Spleen (tissue), 11 donors: Measurements from ENCODE around the gene NDUFA11. TPM values are rescaled to one million over a fixed set of nuclear protein-coding genes. Genes with fewer than 3 reads are reported as not detected.

Experiments
- DNase-seq: peaks from one replicate; pipeline ENCODE4 v3.0.0-alpha.2; 2020
- H3K27ac ChIP-seq, 8 donors: fragments of 200-600 bp; sonication (generic) in 7 of 8; 1 replicate in 4 of 8; 2 replicates in 4 of 8; pipeline versions ENCODE4 v1.5.0 to v1.8.0; 2016 to 2021; ENCODE audit warnings: inconsistent platforms in 4 of 8, mild to moderate bottlenecking in 4 of 8, moderate library complexity in 1 of 8
- H3K27me3 ChIP-seq, 7 donors: fragments of 200-600 bp; sonication (generic) in 6 of 7; replicated peaks in 1 of 7; 1 replicate in 4 of 7; 2 replicates in 3 of 7; pipeline versions ENCODE4 v1.5.0 to v1.8.0; 2016 to 2021; ENCODE audit warnings: inconsistent platforms in 3 of 7, mild to moderate bottlenecking in 1 of 7
- H3K36me3 ChIP-seq, 6 donors: fragments of 200-600 bp; sonication (generic) in 5 of 6; 1 replicate in 4 of 6; 2 replicates in 2 of 6; pipeline versions ENCODE4 v1.5.0 to v1.8.0; 2016 to 2021; ENCODE audit warnings: inconsistent platforms in 2 of 6
- H3K4me1 ChIP-seq, 6 donors: fragments of 200-600 bp; sonication (generic) in 5 of 6; 1 replicate in 3 of 6; 2 replicates in 3 of 6; pipeline versions ENCODE4 v1.5.0 to v1.8.0; 2016 to 2021; ENCODE audit warnings: inconsistent platforms in 3 of 6
- H3K4me3 ChIP-seq, 8 donors: fragments of 200-600 bp; sonication (generic) in 7 of 8; 1 replicate in 4 of 8; 2 replicates in 4 of 8; pipeline versions ENCODE4 v1.5.0 to v1.8.0; 2016 to 2021; ENCODE audit warnings: inconsistent platforms in 4 of 8, mild to moderate bottlenecking in 4 of 8, moderate library complexity in 2 of 8
- H3K9me3 ChIP-seq, 8 donors: fragments of 200-600 bp; sonication (generic) in 7 of 8; 1 replicate in 4 of 8; 2 replicates in 4 of 8; pipeline versions ENCODE4 v1.5.0 to v1.8.0; 2016 to 2021; ENCODE audit warnings: inconsistent platforms in 4 of 8
- CTCF ChIP-seq, 11 experiments: fragments of 200-600 bp in 7 of 11; fragments of 450-650 bp in 4 of 11; sonication (generic) in 4 of 11; IDR thresholded peaks in 8 of 11; conservative IDR thresholded peaks in 3 of 11; 1 replicate in 7 of 11; 2 replicates in 4 of 11; pipeline versions ENCODE4 v1.4.0 to v1.8.0; 2016 to 2021; ENCODE audit warnings: antibody characterized with exemption in 11 of 11, inconsistent platforms in 4 of 11, mild to moderate bottlenecking in 1 of 11
- POLR2A ChIP-seq, 3 donors: fragments of 450-650 bp; IDR thresholded peaks; one replicate each; pipeline ENCODE4 v1.5.1; 2017; ENCODE audit warnings: antibody characterized with exemption in 3 of 3, mild to moderate bottlenecking in 1 of 3
- POLR2AphosphoS5 ChIP-seq, 3 donors: sonication (generic); formaldehyde crosslinking; IDR thresholded peaks; one replicate each; pipeline ENCODE4 v1.5.1; 2017; ENCODE audit warnings: antibody characterized with exemption in 3 of 3
- WGBS, 5 donors: extraction: QIAGEN DNeasy Blood & Tissue Kit in 3 of 5; methylation state at CpG; one replicate each; pipeline versions ENCODE4 v1.1.5 to v1.1.7; 2013 to 2018; 5-methylcytosine and 5-hydroxymethylcytosine counted together
- intact Hi-C: fragments of 100-400 bp; cut with DNase I; formaldehyde crosslinking; loops from one replicate; pipeline ENCODE4 v1.15.0; 2023; ENCODE audit warnings: low total_unique reads
- polyA plus RNA-seq, 3 donors: library from polyadenylated mRNA; stranded (reverse); fragments of 200-250 nt; gene quantifications; one replicate each; pipeline ENCODE4 v1.2.1, GENCODE V29; 2013
- total RNA-seq, 7 donors: library from RNA; depleted of rRNA in 3 of 7; stranded (reverse); fragments of >200 nt in 3 of 7; fragmentation: NEBNext Ultra II Directional in 4 of 7; extraction: Animal tissue kit (Norgen Biotek cat#: 25700) in 4 of 7; gene quantifications; one replicate each; pipeline versions ENCODE4 v1.1.0 to v1.2.1, GENCODE V29; 2016 to 2021
- donor health status: healthy with polysubstance abuse.
- donor health status: DM: no; HTN: no; CAD: no; lungs with moderate emphysema.
- donor health status: DM: no; HTN: no; CAD: no.
- donor health status: Bipolar disorder and iron deficiency.
- donor health status: healthy.
- donor health status: DM: no; HTN: no; CAD: no.
- donor health status: DM: yes; HTN: yes; CAD: no.

The NDUFA11 gene
- total and polyA plus RNA-seq, 10 donors = 83.8 to 377 (median 123) TPM

GRCh38 chr19:5908773-5909442 is 5.3 kb upstream of the NDUFA11 start:
- intact Hi-C loops = loop anchor here (10.0 kb wide), 1 partner anchor 56 kb away; no protein-coding TSS in a partner anchor
- no peaks in the 10 kb centered on the region for H3K9me3 ChIP-seq
- H3K27ac ChIP-seq = no peak overlapping the region
- H3K4me1 ChIP-seq = peaks cover 9 to 41% (median 15%) of the 10 kb centered on the region in 6 donors
- TF ChIP-seq POLR2AphosphoS5 (IDR thresholded peaks at IDR 0.05) = no peak
- no peak for TF ChIP-seq POLR2A (IDR thresholded peaks at IDR 0.05)
- TF ChIP-seq CTCF (IDR thresholded peaks at IDR 0.05 in 8 of 11, conservative IDR thresholded peaks at IDR 0.05 in 3 of 11) = no peak
- WGBS, 5 donors = 76 to 91% (median 84%) methylated on average over 4 to 14 of the region's 14 CpGs
- H3K36me3 ChIP-seq = peaks cover 0 to 50% (median 20%) of the 10 kb centered on the region in 6 donors
- no peaks in the 10 kb centered on the region for H3K27me3 ChIP-seq
- no peak overlapping the region for H3K4me3 ChIP-seq
- no peak for DNase-seq

GRCh38 chr19:5907241-5907640 is 3.7 kb upstream of the NDUFA11 start:
- DNase-seq = no peak
- no peaks in the 10 kb centered on the region for H3K9me3 ChIP-seq
- intact Hi-C loops = loop anchor here (10.0 kb wide), 1 partner anchor 58 kb away; no protein-coding TSS in a partner anchor
- H3K36me3 ChIP-seq = peaks cover 0 to 39% (median 20%) of the 10 kb centered on the region in 6 donors
- H3K27me3 ChIP-seq = no peaks in the 10 kb centered on the region
- 60 to 88% (median 69%) methylated on average over 4 to 5 of the region's 5 CpGs for WGBS, 5 donors
- TF ChIP-seq POLR2A (IDR thresholded peaks at IDR 0.05) = no peak
- TF ChIP-seq POLR2AphosphoS5 (IDR thresholded peaks at IDR 0.05) = no peak
- no peak for TF ChIP-seq CTCF (IDR thresholded peaks at IDR 0.05 in 8 of 11, conservative IDR thresholded peaks at IDR 0.05 in 3 of 11)
- H3K4me1 ChIP-seq = peaks cover 16 to 53% (median 24%) of the 10 kb centered on the region in 6 donors
- no peak overlapping the region for H3K27ac ChIP-seq
- no peak overlapping the region for H3K4me3 ChIP-seq

GRCh38 chr19:5905114-5905778 is 1.7 kb upstream of the NDUFA11 start:
- H3K4me1 ChIP-seq = peaks cover 16 to 71% (median 36%) of the 10 kb centered on the region in 6 donors
- TF ChIP-seq CTCF (IDR thresholded peaks at IDR 0.05 in 8 of 11, conservative IDR thresholded peaks at IDR 0.05 in 3 of 11) = no peak
- no peak for TF ChIP-seq POLR2AphosphoS5 (IDR thresholded peaks at IDR 0.05)
- no peak for TF ChIP-seq POLR2A (IDR thresholded peaks at IDR 0.05)
- no peak for DNase-seq
- H3K36me3 ChIP-seq = peaks cover 0 to 38% (median 17%) of the 10 kb centered on the region in 6 donors
- H3K4me3 ChIP-seq = peak overlapping the region; percentile 76 to 98 (median 88)
- WGBS, 5 donors = 48 to 55% (median 51%) methylated on average over 31 of the region's 31 CpGs
- no peaks in the 10 kb centered on the region for H3K27me3 ChIP-seq
- intact Hi-C loops = loop anchor here (10.0 kb wide), 1 partner anchor 60 kb away; no protein-coding TSS in a partner anchor
- peak overlapping the region; percentile 68 to 97 (median 92) for H3K27ac ChIP-seq
- no peaks in the 10 kb centered on the region for H3K9me3 ChIP-seq
